Vagina (tissue), 2 donors: ENCODE data around the gene OR5M10.
"Not testable (repeated sequence)": the region's sequence is repeated elsewhere in the genome, so short reads cannot be mapped to it uniquely, and the experiment has no call there.

Experiments
- POLR2AphosphoS5 ChIP-seq, 2 donors: sonication (generic); formaldehyde crosslinking; IDR thresholded peaks; one replicate each; pipeline ENCODE4 v1.9.0; 2017; ENCODE audit warnings: antibody characterized with exemption in 2 of 2, mild to moderate bottlenecking in 2 of 2, low read depth in 1 of 2; ENCODE audit not compliant: insufficient read depth in 1 of 2
- TF ChIP-seq, protein P1 (sequence below), 3 experiments: fragments of 450-650 bp in 2 of 3; fragments of 200-600 bp in 1 of 3; sonication (generic) in 1 of 3; IDR thresholded peaks; one replicate each; pipeline ENCODE4 v1.5.1; 2017 to 2019; ENCODE audit warnings: antibody characterized with exemption in 3 of 3, mild to moderate bottlenecking in 2 of 3, moderate library complexity in 2 of 3

GRCh38 chr11:56554691-56555090, 22.8 kb downstream of the OR5M10 start:
- TF ChIP-seq, protein P1, sequence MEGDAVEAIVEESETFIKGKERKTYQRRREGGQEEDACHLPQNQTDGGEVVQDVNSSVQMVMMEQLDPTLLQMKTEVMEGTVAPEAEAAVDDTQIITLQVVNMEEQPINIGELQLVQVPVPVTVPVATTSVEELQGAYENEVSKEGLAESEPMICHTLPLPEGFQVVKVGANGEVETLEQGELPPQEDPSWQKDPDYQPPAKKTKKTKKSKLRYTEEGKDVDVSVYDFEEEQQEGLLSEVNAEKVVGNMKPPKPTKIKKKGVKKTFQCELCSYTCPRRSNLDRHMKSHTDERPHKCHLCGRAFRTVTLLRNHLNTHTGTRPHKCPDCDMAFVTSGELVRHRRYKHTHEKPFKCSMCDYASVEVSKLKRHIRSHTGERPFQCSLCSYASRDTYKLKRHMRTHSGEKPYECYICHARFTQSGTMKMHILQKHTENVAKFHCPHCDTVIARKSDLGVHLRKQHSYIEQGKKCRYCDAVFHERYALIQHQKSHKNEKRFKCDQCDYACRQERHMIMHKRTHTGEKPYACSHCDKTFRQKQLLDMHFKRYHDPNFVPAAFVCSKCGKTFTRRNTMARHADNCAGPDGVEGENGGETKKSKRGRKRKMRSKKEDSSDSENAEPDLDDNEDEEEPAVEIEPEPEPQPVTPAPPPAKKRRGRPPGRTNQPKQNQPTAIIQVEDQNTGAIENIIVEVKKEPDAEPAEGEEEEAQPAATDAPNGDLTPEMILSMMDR (IDR thresholded peaks at IDR 0.05), result not testable (repeated sequence)
- TF ChIP-seq POLR2AphosphoS5 (IDR thresholded peaks at IDR 0.05; ENCODE audit: insufficient read depth in 1 of 2, low read depth in 1 of 2), result not testable (repeated sequence)
